Activated CD4-positive, alpha-beta memory T cell treated with anti-CD3 and anti-CD28 coated beads, Interleukin-2, amount 10 ng/mL, durations not matched to agents 7 days and 5 days (primary cell): ENCODE data around the gene CHEK2. TPM values are rescaled to one million over a fixed set of nuclear protein-coding genes. Genes with fewer than 3 reads are reported as not detected.

Experiments
- CTCF ChIA-PET: fragments of 350-600 bp; sonication (Branson Sonifier 250); formaldehyde crosslinking; loops from one replicate; lab custom pipeline; 2021; ENCODE audit warnings: antibody characterized with exemption, inconsistent platforms; lab: Charles Lee
- POLR2A ChIA-PET: fragments of 350-600 bp; sonication (Branson Sonifier 250); formaldehyde crosslinking; loops from one replicate; lab custom pipeline; 2021; ENCODE audit warnings: antibody characterized with exemption; lab: Charles Lee
- DNase-seq: peaks from one replicate; pipeline ENCODE4 v3.0.0-alpha.2; 2020
- H3K27ac Mint-ChIP-seq: one replicate; pipeline ENCODE4 v1.8.0; 2021; ENCODE audit warnings: mild to moderate bottlenecking, mixed read lengths
- H3K27me3 Mint-ChIP-seq: one replicate; pipeline ENCODE4 v1.8.0; 2021; ENCODE audit warnings: mixed read lengths
- H3K36me3 Mint-ChIP-seq: one replicate; pipeline ENCODE4 v1.8.0; 2021; ENCODE audit warnings: low read depth, mixed read lengths
- H3K4me1 Mint-ChIP-seq: one replicate; pipeline ENCODE4 v1.8.0; 2021; ENCODE audit warnings: mixed read lengths
- H3K4me3 Mint-ChIP-seq: one replicate; pipeline ENCODE4 v1.8.0; 2021; ENCODE audit warnings: mild to moderate bottlenecking, mixed read lengths
- H3K9me3 Mint-ChIP-seq: one replicate; pipeline ENCODE4 v1.8.0; 2021; ENCODE audit warnings: mixed read lengths
- total RNA-seq, 2 experiments: library from RNA; stranded (reverse); gene quantifications; one replicate each; pipeline ENCODE4 v1.2.3, GENCODE V29; 2021

CHEK2 gene
- total RNA-seq, 2 experiments from 2014 or later: 38.7 to 39.8 TPM

DNA sequence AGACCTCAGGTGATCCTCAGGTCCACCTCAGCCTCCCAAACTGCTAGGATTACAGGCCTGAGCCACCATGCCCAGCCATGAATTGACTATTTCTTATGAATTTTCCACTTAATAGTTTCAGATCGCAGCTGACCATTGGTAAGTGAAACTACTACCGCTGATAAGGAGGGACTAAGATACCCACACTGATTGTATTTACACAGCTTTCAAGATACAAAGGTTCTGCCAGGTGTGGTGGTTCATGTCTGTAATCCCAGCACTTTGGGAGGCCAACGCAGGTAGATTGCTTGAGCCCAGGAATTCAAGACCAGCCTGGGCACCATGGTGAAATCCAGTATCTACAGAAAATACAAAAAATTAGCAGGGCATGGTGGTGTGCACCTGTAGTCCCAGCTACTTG is 3.9 kb downstream of the CHEK2 start:
- H3K27me3 Mint-ChIP-seq: no peaks in the 10 kb centered on the region
- ChIA-PET CTCF (no interaction called here), POLR2A (interaction anchor here (1.0 kb wide), 1 partner anchor 62 kb away, joined by 3 read pairs; no protein-coding TSS in a partner anchor)

DNA sequence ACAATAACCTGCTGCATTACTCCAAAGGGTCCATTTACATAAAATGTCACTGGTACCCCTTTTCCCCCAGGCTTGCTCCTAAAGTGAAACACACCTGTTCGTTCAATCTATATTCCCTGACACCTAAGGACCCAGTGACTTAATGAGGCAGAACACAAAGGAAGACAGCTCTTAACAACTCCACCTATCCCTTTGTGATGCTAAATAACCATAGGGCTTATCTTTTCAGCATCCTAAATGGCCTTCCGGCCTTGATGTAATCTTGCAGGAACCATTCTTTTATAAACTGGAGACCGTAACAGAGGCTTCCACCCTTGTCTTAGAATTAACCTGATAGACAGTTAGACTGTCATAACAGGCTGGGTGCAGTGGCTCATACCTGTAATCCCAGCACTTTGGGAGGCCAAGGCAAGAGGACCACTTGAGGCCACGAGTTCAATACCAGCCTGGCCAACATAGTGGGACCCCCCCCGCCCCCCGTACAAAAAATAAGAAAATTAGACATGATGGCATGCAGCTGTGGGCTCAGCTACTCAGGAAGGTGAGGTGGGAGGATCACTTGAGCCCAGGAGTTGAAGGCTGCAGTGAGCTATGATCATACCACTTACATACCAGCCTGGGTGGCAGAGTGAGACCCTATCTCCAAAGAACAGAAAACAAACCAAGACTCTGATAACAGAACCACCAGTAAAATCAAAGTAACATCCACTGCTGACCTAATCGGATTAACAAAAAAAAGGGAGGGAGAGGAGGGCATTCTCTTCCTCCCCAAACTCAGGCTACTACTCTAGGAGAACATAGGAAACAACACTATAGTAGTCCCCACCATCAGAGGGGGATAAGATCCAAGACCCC is 5.1 kb downstream of the CHEK2 start:
- POLR2A ChIA-PET: interaction anchor here (1.0 kb wide), 1 partner anchor 63 kb away, joined by 3 read pairs; no protein-coding TSS in a partner anchor
- DNase-seq: no peak
- no peaks in the 10 kb centered on the region for H3K9me3 Mint-ChIP-seq
- H3K27ac Mint-ChIP-seq: no peak overlapping the region
- CTCF ChIA-PET: interaction anchor here (0.7 kb wide), 2 partner anchors 40 to 92 kb away, joined by 3 to 6 read pairs; no protein-coding TSS in a partner anchor
- peaks cover 24% of the 10 kb centered on the region for H3K36me3 Mint-ChIP-seq
- H3K27me3 Mint-ChIP-seq: no peaks in the 10 kb centered on the region
- H3K4me1 Mint-ChIP-seq: peaks cover 29% of the 10 kb centered on the region
- no peak overlapping the region for H3K4me3 Mint-ChIP-seq

More for the DNA sequence above, 3.9 kb downstream of the CHEK2 start:
- peaks cover 27% of the 10 kb centered on the region for H3K36me3 Mint-ChIP-seq
- H3K9me3 Mint-ChIP-seq: no peaks in the 10 kb centered on the region
- peaks cover 35% of the 10 kb centered on the region for H3K4me1 Mint-ChIP-seq
- no peak overlapping the region for H3K27ac Mint-ChIP-seq
- no peak overlapping the region for H3K4me3 Mint-ChIP-seq
- no peak for DNase-seq

DNA sequence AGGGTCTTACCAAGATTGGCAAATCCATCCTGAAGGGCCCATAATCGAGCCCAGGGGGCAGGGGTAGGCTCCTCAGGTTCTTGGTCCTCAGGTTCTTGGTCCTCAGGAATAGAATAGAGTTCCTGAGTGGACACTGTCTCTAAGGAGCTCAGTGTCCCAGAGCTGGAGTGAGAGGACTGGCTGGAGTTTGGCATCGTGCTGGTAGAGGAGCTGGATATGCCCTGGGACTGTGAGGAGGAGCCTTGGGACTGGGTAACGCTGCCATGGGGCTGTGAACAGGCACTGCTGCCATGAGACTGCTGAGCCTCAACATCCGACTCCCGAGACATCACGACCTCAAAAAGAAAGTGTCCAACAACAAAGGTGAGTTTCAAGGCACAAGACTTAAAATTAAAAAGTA is 7.2 kb downstream of the CHEK2 start:
- no peaks in the 10 kb centered on the region for H3K27me3 Mint-ChIP-seq

DNA sequence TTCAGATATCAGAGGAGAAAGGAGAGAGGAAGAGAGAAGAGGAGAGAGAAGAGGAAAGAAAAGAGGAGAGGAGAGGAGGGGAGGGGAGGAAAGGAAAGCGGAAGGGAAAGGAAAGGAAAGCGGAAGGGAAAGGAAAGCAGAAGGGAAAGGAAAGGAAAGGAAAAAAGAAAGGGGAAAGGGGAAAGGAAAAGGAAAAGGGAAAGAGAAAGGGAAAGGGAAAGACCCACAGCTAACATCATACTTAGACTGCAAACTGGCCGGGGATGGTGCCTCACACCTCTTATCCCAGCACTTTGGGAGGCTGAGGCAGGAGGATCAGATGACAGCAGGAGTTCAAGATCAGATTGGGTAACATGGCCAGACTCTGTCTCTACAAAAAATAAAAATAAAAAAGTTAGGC is 11.4 kb downstream of the CHEK2 start:
- Mint-ChIP-seq H3K36me3 (peaks cover 54% of the 10 kb centered on the region), H3K9me3 (no peaks in the 10 kb centered on the region), H3K4me3 (no peak overlapping the region), H3K27ac (peak overlapping the region; percentile 44), H3K27me3 (no peaks in the 10 kb centered on the region), H3K4me1 (peaks cover 1% of the 10 kb centered on the region)
- DNase-seq: no peak
- ChIA-PET CTCF (interaction anchor here (0.7 kb wide), 1 partner anchor 125 kb away, joined by 3 read pairs; no protein-coding TSS in a partner anchor), POLR2A (no interaction called here)

More for the DNA sequence above, 7.2 kb downstream of the CHEK2 start:
- CTCF ChIA-PET: interaction anchor here (1.0 kb wide), 1 partner anchor 15 kb away, joined by 3 read pairs; no protein-coding TSS in a partner anchor
- peaks cover 32% of the 10 kb centered on the region for H3K36me3 Mint-ChIP-seq
- POLR2A ChIA-PET: no interaction called here
- H3K4me1 Mint-ChIP-seq: peaks cover 13% of the 10 kb centered on the region
- no peak overlapping the region for H3K27ac Mint-ChIP-seq
- H3K9me3 Mint-ChIP-seq: no peaks in the 10 kb centered on the region
- DNase-seq: no peak
- no peak overlapping the region for H3K4me3 Mint-ChIP-seq

DNA sequence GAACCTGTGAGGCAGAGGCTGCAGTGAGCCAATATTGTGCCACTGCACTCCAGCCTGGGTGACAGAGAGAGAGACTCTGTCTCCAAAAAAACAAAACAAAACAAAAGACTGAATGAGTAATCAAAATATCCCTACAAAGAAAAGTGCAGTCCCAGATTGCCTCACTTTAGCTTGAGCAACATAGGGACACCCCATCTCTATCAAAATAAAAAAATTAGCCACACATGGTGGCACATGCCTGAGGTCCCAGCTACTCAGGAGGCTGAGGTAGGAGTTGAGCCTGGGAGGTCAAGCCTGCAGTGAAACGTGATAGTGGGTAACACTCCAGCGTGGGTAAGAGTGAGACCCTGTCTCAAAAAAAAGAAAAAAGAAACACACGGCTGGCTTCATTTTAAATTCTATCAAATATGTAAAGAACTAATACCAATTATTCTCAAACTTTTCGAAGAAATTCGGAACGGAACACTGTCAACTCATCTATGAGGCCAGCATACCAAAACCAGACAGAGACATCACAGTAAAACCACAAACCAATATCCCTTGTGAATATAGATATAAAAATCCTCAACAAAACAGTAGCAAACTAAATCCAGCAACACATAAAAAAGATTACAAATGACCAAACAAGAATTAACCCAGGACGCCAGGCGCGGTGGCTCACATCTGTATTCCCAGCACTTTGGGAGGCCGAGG is 12.9 kb downstream of the CHEK2 start:
- Mint-ChIP-seq H3K27ac (no peak overlapping the region), H3K4me1 (peaks cover 1% of the 10 kb centered on the region), H3K4me3 (no peak overlapping the region), H3K9me3 (no peaks in the 10 kb centered on the region), H3K27me3 (no peaks in the 10 kb centered on the region), H3K36me3 (peaks cover 59% of the 10 kb centered on the region)
- ChIA-PET CTCF (interaction anchor here (0.7 kb wide), 2 partner anchors 127 to 134 kb away, joined by 3 read pairs; no protein-coding TSS in a partner anchor), POLR2A (no interaction called here)
- no peak for DNase-seq

DNA sequence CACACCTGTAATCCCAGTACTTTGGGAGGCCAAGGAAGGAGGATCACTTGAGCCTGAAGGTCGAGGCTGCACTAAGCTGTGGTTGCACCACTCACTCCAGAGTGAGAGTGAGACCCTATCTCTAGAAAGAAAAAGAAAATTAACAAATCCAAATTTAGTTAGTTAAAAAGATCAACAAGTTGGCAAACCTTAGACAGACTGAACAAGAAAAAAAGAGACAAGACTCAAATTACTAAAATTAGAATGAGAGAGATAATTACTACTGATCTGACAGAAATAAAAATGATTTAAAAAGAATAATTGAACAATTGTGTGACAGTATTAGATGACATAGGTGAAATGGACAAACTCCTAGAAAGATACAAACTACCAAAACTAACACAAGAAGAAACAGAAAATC is 13.6 kb downstream of the CHEK2 start:
- CTCF ChIA-PET: no interaction called here
- DNase-seq: no peak
- peaks cover 59% of the 10 kb centered on the region for H3K36me3 Mint-ChIP-seq

DNA sequence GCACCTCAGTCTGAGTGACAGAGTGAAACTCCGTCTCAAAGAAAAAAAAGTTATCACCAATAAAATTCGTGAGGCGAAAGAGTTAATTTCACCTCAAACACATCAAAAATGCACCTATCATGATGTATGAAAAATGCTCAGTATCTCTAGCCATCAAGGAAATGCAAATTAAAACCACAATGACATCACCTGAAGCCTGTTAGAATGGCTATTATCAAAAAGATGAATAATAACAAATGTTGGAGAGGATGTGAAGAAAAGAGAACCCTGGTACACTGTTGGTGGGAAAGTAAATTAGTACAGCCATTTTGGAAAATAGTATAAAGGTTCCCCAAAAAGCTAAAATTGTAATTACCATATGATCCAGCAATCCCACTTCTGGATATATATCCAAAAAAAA is 23.6 kb downstream of the CHEK2 start:
- H3K27ac Mint-ChIP-seq: no peak overlapping the region
- H3K27me3 Mint-ChIP-seq: no peaks in the 10 kb centered on the region
- ChIA-PET POLR2A (no interaction called here), CTCF (no interaction called here)
- DNase-seq: no peak
- H3K36me3 Mint-ChIP-seq: peaks cover 38% of the 10 kb centered on the region
- H3K9me3 Mint-ChIP-seq: peaks cover 4% of the 10 kb centered on the region
- peaks cover 19% of the 10 kb centered on the region for H3K4me1 Mint-ChIP-seq
- H3K4me3 Mint-ChIP-seq: no peak overlapping the region

More for the DNA sequence above, 13.6 kb downstream of the CHEK2 start:
- H3K27me3 Mint-ChIP-seq: no peaks in the 10 kb centered on the region
- no peaks in the 10 kb centered on the region for H3K9me3 Mint-ChIP-seq
- no peak overlapping the region for H3K27ac Mint-ChIP-seq
- POLR2A ChIA-PET: no interaction called here
- no peaks in the 10 kb centered on the region for H3K4me1 Mint-ChIP-seq
- no peak overlapping the region for H3K4me3 Mint-ChIP-seq

DNA sequence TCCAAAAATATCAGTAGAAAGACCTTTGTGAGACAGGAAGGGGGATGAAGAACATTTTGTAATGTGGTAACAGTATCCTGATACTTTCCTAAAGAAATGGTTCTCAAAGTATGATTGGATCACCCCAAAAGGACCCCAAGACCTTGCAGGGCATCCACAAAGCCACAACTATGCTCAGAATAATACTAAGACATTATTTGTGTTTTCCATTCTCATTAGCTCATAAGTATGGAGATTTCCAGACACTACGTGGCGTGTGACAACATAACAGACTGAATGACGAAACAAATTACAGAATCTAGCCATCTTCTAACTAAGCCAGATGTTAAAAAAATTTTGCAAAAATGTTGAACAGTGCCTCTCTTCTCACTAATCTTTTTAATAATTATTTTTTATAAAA is 24.9 kb downstream of the CHEK2 start:
- Mint-ChIP-seq H3K27me3 (no peaks in the 10 kb centered on the region), H3K4me1 (peaks cover 26% of the 10 kb centered on the region), H3K9me3 (peaks cover 4% of the 10 kb centered on the region), H3K27ac (no peak overlapping the region), H3K4me3 (no peak overlapping the region), H3K36me3 (peaks cover 44% of the 10 kb centered on the region)
- DNase-seq: no peak
- POLR2A ChIA-PET: no interaction called here
- CTCF ChIA-PET: no interaction called here

DNA sequence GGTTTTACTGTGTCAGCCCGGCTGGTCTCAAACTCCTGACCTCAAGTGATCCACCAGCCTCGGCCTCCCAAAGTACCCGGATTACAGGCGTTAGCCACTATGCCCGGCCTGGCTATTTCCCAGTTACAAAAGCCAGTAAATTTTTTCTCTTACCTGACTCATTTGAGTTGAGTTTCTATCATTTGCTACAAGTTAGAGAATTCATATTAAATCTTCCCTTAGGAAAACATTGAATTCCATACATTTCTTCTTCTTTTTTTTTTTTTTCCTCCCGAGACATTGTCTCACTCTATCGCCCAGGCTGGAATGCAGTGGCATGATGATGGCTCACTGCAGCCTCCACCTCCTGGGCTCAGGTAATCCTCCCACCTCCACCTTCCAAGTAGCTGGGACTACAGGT is 26.0 kb downstream of the CHEK2 start:
- Mint-ChIP-seq H3K27me3 (no peaks in the 10 kb centered on the region), H3K4me3 (no peak overlapping the region), H3K27ac (no peak overlapping the region), H3K4me1 (peaks cover 29% of the 10 kb centered on the region), H3K36me3 (peaks cover 46% of the 10 kb centered on the region), H3K9me3 (peaks cover 4% of the 10 kb centered on the region)
- ChIA-PET CTCF (no interaction called here), POLR2A (no interaction called here)
- no peak for DNase-seq

DNA sequence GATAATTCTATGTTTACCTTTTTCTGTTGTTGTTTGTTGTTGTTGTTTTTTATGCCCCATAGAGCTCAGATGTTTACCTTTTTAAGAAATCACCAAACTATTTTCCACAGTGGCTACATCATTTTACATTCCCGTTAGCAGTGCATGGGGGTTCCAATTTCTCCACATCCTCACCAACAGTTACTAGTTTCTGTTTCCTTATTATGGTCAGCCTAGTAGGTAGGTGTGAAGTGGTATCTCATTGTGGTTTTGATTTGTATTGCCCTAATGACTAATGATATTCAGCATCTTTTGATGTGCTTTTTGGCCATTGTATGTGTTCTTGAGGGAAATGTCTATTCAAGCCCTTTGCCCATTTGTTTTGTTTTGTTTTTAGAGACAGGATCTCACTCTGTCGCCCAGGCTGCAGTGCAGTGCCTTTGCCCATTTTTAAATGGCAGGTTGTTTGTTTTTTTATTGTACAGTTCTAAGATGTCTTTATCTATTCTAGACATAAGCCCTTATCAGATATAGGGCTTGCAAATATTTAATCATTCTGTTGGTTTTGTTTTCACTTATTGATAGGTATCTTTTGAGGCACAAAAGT is 27.5 kb downstream of the CHEK2 start:
- H3K36me3 Mint-ChIP-seq: peaks cover 46% of the 10 kb centered on the region
- peaks cover 4% of the 10 kb centered on the region for H3K9me3 Mint-ChIP-seq
- no peak for DNase-seq
- H3K4me1 Mint-ChIP-seq: peaks cover 29% of the 10 kb centered on the region
- CTCF ChIA-PET: interaction anchor here (1.1 kb wide), 1 partner anchor 59 kb away, joined by 3 read pairs; the partner anchor contains the start of gene CCDC117
- H3K4me3 Mint-ChIP-seq: no peak overlapping the region
- no peaks in the 10 kb centered on the region for H3K27me3 Mint-ChIP-seq
- POLR2A ChIA-PET: no interaction called here
- H3K27ac Mint-ChIP-seq: no peak overlapping the region

DNA sequence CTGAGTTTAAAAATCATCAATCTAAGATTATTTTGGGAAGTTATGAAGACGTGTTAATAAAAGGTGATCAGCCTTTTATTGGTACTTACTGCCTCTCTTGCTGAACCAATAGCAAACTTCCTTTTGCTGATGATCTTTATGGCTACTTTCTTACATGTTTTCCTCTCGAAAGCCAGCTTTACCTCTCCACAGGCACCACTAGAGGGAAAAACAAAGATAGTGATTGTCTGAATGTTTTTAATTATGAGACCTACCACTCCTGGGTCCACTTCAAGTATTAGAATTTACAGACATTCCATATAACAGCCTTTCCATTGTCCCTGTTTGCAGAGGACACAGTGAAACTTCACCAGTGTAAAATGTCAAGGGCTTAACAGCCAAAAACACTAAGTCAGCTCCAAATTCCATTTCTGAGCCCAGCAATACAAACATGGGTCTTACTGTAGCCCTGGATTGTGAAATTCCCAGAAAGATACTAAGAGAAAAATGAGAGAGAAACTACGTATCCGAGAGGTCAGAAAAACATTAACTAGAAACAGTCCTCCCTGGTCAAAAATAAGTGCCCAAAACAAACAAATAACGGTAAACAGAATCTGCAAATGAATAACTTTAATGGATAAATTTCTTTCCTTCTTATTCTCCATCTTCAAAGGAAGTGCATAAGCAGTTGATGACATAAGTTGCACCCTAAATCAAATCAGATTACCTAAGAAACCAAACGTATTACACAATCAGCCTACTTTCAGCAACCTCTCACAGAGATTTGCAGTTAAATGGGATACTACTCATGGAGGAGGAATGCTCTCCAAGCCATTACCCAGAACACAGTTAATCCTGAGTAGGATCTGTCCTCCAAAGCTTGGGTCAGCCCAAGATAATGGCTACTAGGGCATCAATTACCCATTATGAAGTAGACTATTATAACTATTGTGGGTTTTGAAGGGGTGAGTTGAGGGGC is 29.5 kb downstream of the CHEK2 start:
- CTCF ChIA-PET: interaction anchor here (0.7 kb wide), 1 partner anchor 11 kb away, joined by 4 read pairs; no protein-coding TSS in a partner anchor
- Mint-ChIP-seq H3K4me3 (no peak overlapping the region), H3K27ac (no peak overlapping the region), H3K9me3 (no peaks in the 10 kb centered on the region), H3K36me3 (peaks cover 54% of the 10 kb centered on the region), H3K27me3 (no peaks in the 10 kb centered on the region), H3K4me1 (peaks cover 24% of the 10 kb centered on the region)
- no peak for DNase-seq
- POLR2A ChIA-PET: no interaction called here

DNA sequence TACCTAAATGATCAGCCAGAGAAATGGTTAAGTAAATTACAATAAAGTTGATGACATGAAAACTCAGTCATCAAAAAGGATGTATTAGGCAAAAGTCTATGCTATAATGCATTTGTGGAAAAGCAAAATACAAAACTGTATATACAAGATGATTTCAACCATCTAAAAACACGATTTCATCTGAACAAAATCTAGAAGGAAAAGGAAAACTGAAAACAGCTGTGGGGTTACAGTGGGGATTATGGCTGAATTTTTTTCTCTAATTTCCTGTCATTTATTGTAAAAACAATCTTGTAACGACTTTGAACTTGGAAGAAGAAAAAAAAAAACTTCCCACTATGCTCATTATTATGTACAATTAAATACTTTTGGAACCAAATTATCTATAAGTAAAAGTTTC is 30.3 kb downstream of the CHEK2 start:
- no peak overlapping the region for H3K4me3 Mint-ChIP-seq
- peaks cover 53% of the 10 kb centered on the region for H3K36me3 Mint-ChIP-seq
- no peaks in the 10 kb centered on the region for H3K9me3 Mint-ChIP-seq
- CTCF ChIA-PET: no interaction called here
- no peak overlapping the region for H3K27ac Mint-ChIP-seq
- H3K27me3 Mint-ChIP-seq: no peaks in the 10 kb centered on the region
- no peak for DNase-seq
- POLR2A ChIA-PET: no interaction called here
- H3K4me1 Mint-ChIP-seq: peaks cover 24% of the 10 kb centered on the region
